Motor neuron (in vitro differentiated cells): ENCODE data around the gene ZFAND3. TPM values are rescaled to one million over a fixed set of nuclear protein-coding genes. Genes with fewer than 3 reads are reported as not detected.
A peak's percentile ranks its signal among the peaks of the same experiment; 100 is the strongest.

ENCODE experiments used
- ATAC-seq, 8 experiments: fragments of 200-7000 bp; cut with Tn5 transposase; replicated peaks in 6 of 8; 2 replicates each; pipeline ENCODE4 v1.8.0; 2021; ENCODE audit warnings: mild to moderate bottlenecking in 8 of 8, moderate library complexity in 8 of 8
- H3K27ac ChIP-seq, 2 donors: fragments of 250-450 bp; sonication (Bioruptor Pico); 2 replicates each; pipeline ENCODE4 v1.9.0; 2021; ENCODE audit warnings: antibody characterized with exemption in 2 of 2, mild to moderate bottlenecking in 2 of 2, moderate library complexity in 1 of 2
- H3K4me1 ChIP-seq, 2 donors: fragments of 250-450 bp; sonication (Bioruptor Pico); replicated peaks in 1 of 2; 2 replicates each; pipeline ENCODE4 v1.6.1; 2021; ENCODE audit warnings: antibody characterized with exemption in 2 of 2, mild to moderate bottlenecking in 2 of 2, moderate library complexity in 1 of 2
- H3K4me3 ChIP-seq, 5 donors: fragments of 250-450 bp; sonication (Bioruptor Pico); 2 replicates each; pipeline ENCODE4 v1.9.0; 2021; ENCODE audit warnings: antibody characterized with exemption in 5 of 5, mild to moderate bottlenecking in 5 of 5, moderate library complexity in 4 of 5
- WGBS, 10 experiments: fragments of 450-650 bp; shearing (Covaris generic); methylation state at CpG; one replicate each; pipeline ENCODE4 v1.0.0; 2022; 5-methylcytosine and 5-hydroxymethylcytosine counted together
- in situ Hi-C, 9 experiments: fragments of 400-800 bp; cut with MboI; loops; one replicate each; pipeline ENCODE4 v1.15.0; 2021; ENCODE audit warnings: low sequenced_read_pairs in 9 of 9, low pct_unique_long_range_greater_than_20kb in 2 of 9; ENCODE audit not compliant: unreplicated experiment in 9 of 9
- total RNA-seq, 8 experiments: library from RNA; unstranded; fragments of 300-600 nt; gene quantifications; 2 replicates each; pipeline versions ENCODE4 v1.2.3 to v1.2.4, GENCODE V29; 2022

Gene ZFAND3
- total RNA-seq, 8 experiments from 2014 or later, result 21.2 to 54.1 (median 39.2) TPM

DNA sequence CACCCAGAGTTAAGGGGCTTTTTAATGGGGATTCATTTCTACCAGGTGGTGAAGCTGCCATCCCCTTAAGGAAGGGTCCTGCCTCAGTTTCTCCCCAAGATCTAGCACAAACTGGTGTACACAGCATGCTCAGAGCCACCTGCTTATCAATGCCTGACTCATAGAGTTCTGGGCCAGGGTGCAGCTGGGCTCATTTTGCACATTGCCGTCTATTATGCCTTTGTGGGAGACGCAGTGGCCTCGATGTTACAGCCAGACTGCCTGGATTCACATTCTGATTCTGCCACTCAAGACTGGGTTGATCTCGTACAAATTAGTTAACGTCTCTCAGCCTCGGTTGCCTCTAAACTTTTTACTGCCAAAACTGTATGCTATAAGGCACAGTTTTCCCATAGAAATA lies 365.7 kb downstream of the ZFAND3 start:
- 50 to 100% (median 87%) methylated on average over 1 to 5 of the region's 6 CpGs; no CpG with 5 or more reads in 5 of the 10 experiments for WGBS, 10 experiments
- H3K27ac ChIP-seq, result no peak overlapping the region
- H3K4me3 ChIP-seq, result no peak overlapping the region
- H3K4me1 ChIP-seq, result peaks cover 30 to 46% of the 10 kb centered on the region in 2 donors
- no peak for ATAC-seq
- in situ Hi-C loops, result loop anchor here in 1 of 9 experiments (25.0 kb wide), 1 partner anchor 302 kb away; no protein-coding TSS in a partner anchor

GRCh38 chr6:38185752-38186151 lies 366.2 kb downstream of the ZFAND3 start:
- Histone ChIP-seq H3K4me1 (peaks cover 25 to 45% of the 10 kb centered on the region in 2 donors), H3K4me3 (no peak overlapping the region), H3K27ac (no peak overlapping the region)
- 72 to 100% (median 93%) methylated on average over 1 to 8 of the region's 8 CpGs; no CpG with 5 or more reads in 1 of the 10 experiments for WGBS, 10 experiments
- in situ Hi-C loops, result loop anchor here in 1 of 9 experiments (25.0 kb wide), 1 partner anchor 302 kb away; no protein-coding TSS in a partner anchor
- no peak for ATAC-seq

DNA sequence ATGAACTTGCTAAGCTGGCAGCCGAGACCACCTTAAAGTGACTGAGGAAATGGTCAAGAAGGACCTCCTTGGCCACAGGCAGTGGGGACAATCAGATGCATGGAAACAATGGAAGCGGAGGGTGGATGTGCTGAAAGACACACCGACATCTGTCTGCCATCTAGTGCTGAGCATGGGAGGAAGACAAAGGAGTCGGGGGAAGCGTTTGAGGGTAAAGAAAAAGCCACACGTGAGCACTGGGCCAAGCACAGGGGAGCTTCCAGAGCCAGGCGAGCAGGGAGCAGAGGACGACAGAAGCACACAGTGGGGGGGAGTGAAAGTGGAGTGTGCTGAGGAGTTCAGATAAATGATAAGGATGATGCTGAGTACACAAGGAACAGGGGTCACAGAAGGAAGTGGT lies 367.8 kb downstream of the ZFAND3 start:
- ATAC-seq, result peak in 5 of 8 experiments; percentile 43 to 74 (median 70)

DNA sequence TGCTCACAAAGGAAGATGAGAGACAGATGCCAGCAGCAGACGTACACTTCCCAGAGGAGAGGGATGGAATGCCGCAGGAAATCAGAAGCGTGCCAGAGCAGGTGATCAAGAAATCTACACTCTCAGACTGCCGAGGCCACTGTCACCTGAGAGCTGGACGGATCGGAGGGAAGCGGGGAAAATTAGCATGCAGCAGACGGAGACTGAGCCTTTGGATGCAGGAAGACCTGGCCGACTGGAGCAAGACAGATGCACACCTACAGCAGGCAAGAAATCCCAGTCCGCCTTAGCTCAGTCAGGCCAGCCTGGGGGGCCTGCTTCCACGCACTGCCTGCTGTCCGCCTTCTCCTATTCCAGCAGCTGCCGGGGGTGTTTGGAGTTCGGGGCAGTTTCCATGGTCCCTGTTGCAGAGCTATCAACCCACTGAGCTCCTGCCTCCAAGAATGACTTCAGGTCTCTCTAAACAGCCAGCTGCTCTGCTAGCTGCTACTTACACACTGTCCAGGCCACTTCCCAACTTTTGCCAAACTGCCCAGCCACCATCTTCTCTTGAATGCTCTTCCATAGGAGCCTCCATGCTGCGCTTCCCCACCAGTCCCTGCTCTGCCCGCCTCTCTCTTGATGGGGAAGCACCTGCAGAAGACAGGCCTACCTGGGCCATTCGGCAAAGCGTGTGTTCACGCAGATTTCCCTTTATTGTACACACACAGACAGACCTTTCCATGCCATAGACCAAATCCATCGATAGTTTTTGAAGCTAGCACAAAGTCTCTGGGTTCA lies 368.5 kb downstream of the ZFAND3 start:
- peak in 5 of 8 experiments; percentile 19 to 56 (median 42) for ATAC-seq
- in situ Hi-C loops, result loop anchor here in 1 of 9 experiments (25.0 kb wide), 1 partner anchor 299 kb away; no protein-coding TSS in a partner anchor
- 40 to 100% (median 92%) methylated on average over 1 to 14 of the region's 20 CpGs; no CpG with 5 or more reads in 1 of the 10 experiments for WGBS, 10 experiments
- Histone ChIP-seq H3K27ac (no peak overlapping the region), H3K4me3 (no peak overlapping the region), H3K4me1 (peaks cover 35 to 55% of the 10 kb centered on the region in 2 donors)

More for the DNA sequence above, 367.8 kb downstream of the ZFAND3 start:
- in situ Hi-C loops, result loop anchor here in 1 of 9 experiments (25.0 kb wide), 1 partner anchor 300 kb away; no protein-coding TSS in a partner anchor
- no peak overlapping the region for H3K4me3 ChIP-seq
- peaks cover 29 to 50% of the 10 kb centered on the region in 2 donors for H3K4me1 ChIP-seq
- no peak overlapping the region for H3K27ac ChIP-seq
- 39 to 88% (median 50%) methylated on average over 2 to 7 of the region's 8 CpGs; no CpG with 5 or more reads in 3 of the 10 experiments for whole genome bisulfite sequencing, 10 experiments

DNA sequence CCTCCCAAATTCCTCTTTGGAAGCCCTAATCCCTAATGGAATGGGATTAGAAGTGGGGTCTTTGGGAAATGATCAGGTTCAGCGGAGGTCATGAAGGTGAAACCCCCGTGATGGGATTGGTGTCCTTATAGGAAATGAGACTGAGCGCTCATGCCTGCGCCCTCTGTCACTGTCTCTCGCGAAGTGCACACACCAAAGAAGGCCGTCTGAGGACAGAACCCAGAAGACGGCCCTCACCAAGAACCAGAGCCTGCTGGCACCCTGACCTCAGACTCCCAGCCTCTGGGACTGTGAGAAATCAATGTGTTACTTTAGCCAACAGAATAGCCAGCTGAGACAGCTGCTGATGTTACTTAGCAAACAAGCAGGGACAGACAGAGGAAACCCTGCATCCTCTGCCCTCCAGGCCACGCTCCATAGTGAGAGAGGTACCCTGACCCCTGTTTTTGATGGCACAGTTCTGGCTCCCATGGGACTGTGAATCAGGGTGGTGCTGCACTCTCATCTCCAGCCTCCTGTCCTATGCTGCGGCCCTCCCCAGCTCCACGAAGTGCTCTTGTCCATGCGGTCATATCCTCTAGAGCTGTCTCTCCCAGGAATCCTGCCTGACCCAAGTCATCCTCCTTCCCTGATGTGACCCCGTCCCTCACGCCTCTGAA lies 369.3 kb downstream of the ZFAND3 start:
- ATAC-seq, result no peak
- WGBS, 10 experiments, result 79 to 100% (median 92%) methylated on average over 2 to 7 of the region's 14 CpGs; no CpG with 5 or more reads in 1 of the 10 experiments
- in situ Hi-C loops, result loop anchor here in 1 of 9 experiments (25.0 kb wide), 1 partner anchor 298 kb away; no protein-coding TSS in a partner anchor

DNA sequence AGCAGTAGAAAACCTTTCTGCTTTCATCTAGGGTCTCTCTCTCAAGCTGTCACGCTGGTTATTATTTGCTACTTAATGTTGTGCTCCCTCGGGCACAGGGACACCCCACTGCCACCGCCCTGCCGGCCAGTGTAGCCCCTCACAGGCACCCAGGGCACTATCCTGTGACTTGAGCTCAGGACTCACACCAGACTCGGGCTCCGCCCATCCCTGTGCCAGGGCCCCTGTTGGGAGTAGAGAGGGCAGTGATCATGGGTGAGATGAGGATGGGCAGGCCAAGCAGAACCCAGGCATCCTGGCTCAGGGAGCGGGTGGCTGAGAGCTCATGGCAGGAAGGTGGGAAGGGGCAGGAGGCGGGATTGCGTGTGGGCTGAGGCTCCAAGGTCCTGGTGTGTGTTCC lies 371.9 kb downstream of the ZFAND3 start:
- no peak overlapping the region for H3K4me3 ChIP-seq
- in situ Hi-C loops, result loop anchor here in 1 of 9 experiments (25.0 kb wide), 1 partner anchor 296 kb away; no protein-coding TSS in a partner anchor
- ATAC-seq, result no peak
- H3K27ac ChIP-seq, result no peak overlapping the region
- 0 to 87% (median 52%) methylated on average over 1 to 9 of the region's 9 CpGs; no CpG with 5 or more reads in 2 of the 10 experiments for WGBS, 10 experiments
- H3K4me1 ChIP-seq, result peaks cover 47 to 59% of the 10 kb centered on the region in 2 donors

More for the DNA sequence above, 369.3 kb downstream of the ZFAND3 start:
- no peak overlapping the region for H3K4me3 ChIP-seq
- no peak overlapping the region for H3K27ac ChIP-seq
- H3K4me1 ChIP-seq, result peaks cover 43 to 63% of the 10 kb centered on the region in 2 donors

- in situ Hi-C loops, result loop anchor here in 1 of 9 experiments (25.0 kb wide), 1 partner anchor 295 kb away; no protein-coding TSS in a partner anchor
- no peak overlapping the region for H3K27ac ChIP-seq
- WGBS, 10 experiments, result 0 to 93% (median 38%) methylated on average over 2 to 9 of the region's 9 CpGs; no CpG with 5 or more reads in 4 of the 10 experiments
- no peak overlapping the region for H3K4me3 ChIP-seq
- peaks cover 45 to 55% of the 10 kb centered on the region in 2 donors for H3K4me1 ChIP-seq
- ATAC-seq, result peak in 1 of 8 experiments; percentile 16
Measured at GRCh38 chr6:38192011-38192410, 372.5 kb downstream of the ZFAND3 start.

- in situ Hi-C loops, result loop anchor here in 1 of 9 experiments (25.0 kb wide), 1 partner anchor 295 kb away; no protein-coding TSS in a partner anchor
- ATAC-seq, result peak in 4 of 8 experiments; percentile 50 to 73 (median 54)
- no peak overlapping the region for H3K27ac ChIP-seq
- H3K4me3 ChIP-seq, result no peak overlapping the region
- 10 to 100% (median 40%) methylated on average over 2 to 4 of the region's 5 CpGs; no CpG with 5 or more reads in 5 of the 10 experiments for WGBS, 10 experiments
- peaks cover 45 to 55% of the 10 kb centered on the region in 2 donors for H3K4me1 ChIP-seq
Measured at GRCh38 chr6:38192487-38192886, 373.0 kb downstream of the ZFAND3 start.

- Histone ChIP-seq H3K4me3 (no peak overlapping the region), H3K4me1 (peaks cover 43 to 52% of the 10 kb centered on the region in 2 donors), H3K27ac (peak overlapping the region in 1 of 2 donors; percentile 15)
- in situ Hi-C loops, result loop anchor here in 1 of 9 experiments (25.0 kb wide), 1 partner anchor 294 kb away; no protein-coding TSS in a partner anchor
- 32 to 81% (median 76%) methylated on average over 1 to 5 of the region's 7 CpGs; no CpG with 5 or more reads in 5 of the 10 experiments for WGBS, 10 experiments
- peak in 3 of 8 experiments; percentile 2 to 11 (median 5) for ATAC-seq
Measured at GRCh38 chr6:38193051-38193450, 373.5 kb downstream of the ZFAND3 start.

- ATAC-seq, result peak in 5 of 8 experiments; percentile 50 to 76 (median 55)
- WGBS, 10 experiments, result 18 to 100% (median 54%) methylated on average over 2 to 7 of the region's 9 CpGs; no CpG with 5 or more reads in 3 of the 10 experiments
- in situ Hi-C loops, result loop anchor here in 1 of 9 experiments (25.0 kb wide), 1 partner anchor 294 kb away; no protein-coding TSS in a partner anchor
- no peak overlapping the region for H3K4me3 ChIP-seq
- peaks cover 42 to 49% of the 10 kb centered on the region in 2 donors for H3K4me1 ChIP-seq
- peak overlapping the region; percentile 15 to 51 for H3K27ac ChIP-seq
Measured at GRCh38 chr6:38193481-38194281, 374.2 kb downstream of the ZFAND3 start.

DNA sequence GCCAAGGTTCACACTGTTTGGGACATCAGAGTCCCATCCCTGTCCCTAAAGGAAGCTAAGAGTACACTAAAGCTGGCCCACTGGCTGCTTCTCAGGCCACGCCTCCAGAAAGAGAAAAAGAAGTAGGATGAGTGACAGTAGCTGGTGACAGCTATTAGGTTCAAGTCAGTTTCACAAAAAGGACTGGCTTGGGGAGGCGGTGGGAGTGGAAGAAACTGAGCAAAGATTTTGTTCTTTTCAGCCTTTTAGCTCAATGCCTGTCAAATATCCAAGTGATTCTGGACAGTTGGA lies 374.7 kb downstream of the ZFAND3 start:
- WGBS, 10 experiments, result 89 to 100% (median 94%) methylated on average over 1 to 2 of the region's 2 CpGs; no CpG with 5 or more reads in 7 of the 10 experiments
- in situ Hi-C loops, result loop anchor here in 1 of 9 experiments (25.0 kb wide), 1 partner anchor 293 kb away; no protein-coding TSS in a partner anchor
- ATAC-seq, result peak in 1 of 8 experiments; percentile 2
- no peak overlapping the region for H3K4me3 ChIP-seq
- H3K4me1 ChIP-seq, result peaks cover 42 to 46% of the 10 kb centered on the region in 2 donors
- H3K27ac ChIP-seq, result peak overlapping the region in 1 of 2 donors; percentile 51
